ENCODE measurements around the gene LRRC45. TPM values are rescaled to one million over a fixed set of nuclear protein-coding genes. Genes with fewer than 3 reads are reported as not detected.

Gene LRRC45
- total and polyA plus RNA-seq, 2 experiments from 2014 or later: 16.1 to 40.7 TPM

- TF ChIP-seq, protein P1, sequence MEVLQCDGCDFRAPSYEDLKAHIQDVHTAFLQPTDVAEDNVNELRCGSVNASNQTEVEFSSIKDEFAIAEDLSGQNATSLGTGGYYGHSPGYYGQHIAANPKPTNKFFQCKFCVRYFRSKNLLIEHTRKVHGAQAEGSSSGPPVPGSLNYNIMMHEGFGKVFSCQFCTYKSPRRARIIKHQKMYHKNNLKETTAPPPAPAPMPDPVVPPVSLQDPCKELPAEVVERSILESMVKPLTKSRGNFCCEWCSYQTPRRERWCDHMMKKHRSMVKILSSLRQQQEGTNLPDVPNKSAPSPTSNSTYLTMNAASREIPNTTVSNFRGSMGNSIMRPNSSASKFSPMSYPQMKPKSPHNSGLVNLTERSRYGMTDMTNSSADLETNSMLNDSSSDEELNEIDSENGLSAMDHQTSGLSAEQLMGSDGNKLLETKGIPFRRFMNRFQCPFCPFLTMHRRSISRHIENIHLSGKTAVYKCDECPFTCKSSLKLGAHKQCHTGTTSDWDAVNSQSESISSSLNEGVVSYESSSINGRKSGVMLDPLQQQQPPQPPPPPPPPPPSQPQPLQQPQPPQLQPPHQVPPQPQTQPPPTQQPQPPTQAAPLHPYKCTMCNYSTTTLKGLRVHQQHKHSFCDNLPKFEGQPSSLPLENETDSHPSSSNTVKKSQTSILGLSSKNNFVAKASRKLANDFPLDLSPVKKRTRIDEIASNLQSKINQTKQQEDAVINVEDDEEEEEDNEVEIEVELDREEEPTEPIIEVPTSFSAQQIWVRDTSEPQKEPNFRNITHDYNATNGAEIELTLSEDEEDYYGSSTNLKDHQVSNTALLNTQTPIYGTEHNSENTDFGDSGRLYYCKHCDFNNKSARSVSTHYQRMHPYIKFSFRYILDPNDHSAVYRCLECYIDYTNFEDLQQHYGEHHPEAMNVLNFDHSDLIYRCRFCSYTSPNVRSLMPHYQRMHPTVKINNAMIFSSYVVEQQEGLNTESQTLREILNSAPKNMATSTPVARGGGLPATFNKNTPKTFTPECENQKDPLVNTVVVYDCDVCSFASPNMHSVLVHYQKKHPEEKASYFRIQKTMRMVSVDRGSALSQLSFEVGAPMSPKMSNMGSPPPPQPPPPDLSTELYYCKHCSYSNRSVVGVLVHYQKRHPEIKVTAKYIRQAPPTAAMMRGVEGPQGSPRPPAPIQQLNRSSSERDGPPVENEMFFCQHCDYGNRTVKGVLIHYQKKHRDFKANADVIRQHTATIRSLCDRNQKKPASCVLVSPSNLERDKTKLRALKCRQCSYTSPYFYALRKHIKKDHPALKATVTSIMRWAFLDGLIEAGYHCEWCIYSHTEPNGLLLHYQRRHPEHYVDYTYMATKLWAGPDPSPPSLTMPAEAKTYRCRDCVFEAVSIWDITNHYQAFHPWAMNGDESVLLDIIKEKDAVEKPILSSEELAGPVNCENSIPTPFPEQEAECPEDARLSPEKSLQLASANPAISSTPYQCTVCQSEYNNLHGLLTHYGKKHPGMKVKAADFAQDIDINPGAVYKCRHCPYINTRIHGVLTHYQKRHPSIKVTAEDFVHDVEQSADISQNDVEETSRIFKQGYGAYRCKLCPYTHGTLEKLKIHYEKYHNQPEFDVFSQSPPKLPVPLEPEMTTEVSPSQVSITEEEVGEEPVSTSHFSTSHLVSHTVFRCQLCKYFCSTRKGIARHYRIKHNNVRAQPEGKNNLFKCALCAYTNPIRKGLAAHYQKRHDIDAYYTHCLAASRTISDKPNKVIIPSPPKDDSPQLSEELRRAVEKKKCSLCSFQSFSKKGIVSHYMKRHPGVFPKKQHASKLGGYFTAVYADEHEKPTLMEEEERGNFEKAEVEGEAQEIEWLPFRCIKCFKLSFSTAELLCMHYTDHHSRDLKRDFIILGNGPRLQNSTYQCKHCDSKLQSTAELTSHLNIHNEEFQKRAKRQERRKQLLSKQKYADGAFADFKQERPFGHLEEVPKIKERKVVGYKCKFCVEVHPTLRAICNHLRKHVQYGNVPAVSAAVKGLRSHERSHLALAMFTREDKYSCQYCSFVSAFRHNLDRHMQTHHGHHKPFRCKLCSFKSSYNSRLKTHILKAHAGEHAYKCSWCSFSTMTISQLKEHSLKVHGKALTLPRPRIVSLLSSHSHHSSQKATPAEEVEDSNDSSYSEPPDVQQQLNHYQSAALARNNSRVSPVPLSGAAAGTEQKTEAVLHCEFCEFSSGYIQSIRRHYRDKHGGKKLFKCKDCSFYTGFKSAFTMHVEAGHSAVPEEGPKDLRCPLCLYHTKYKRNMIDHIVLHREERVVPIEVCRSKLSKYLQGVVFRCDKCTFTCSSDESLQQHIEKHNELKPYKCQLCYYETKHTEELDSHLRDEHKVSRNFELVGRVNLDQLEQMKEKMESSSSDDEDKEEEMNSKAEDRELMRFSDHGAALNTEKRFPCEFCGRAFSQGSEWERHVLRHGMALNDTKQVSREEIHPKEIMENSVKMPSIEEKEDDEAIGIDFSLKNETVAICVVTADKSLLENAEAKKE (CRISPR knock-in tag; IDR thresholded peaks at IDR 0.05): no peak
- TF ChIP-seq ZNF331 (CRISPR knock-in tag; IDR thresholded peaks at IDR 0.05; ENCODE audit: low read depth) (no peak), POLR2AphosphoS5 (IDR thresholded peaks at IDR 0.05; ENCODE audit: low read depth) (no peak), NANOG (IDR thresholded peaks at IDR 0.05; ENCODE audit: borderline replicate concordance) (no peak), EZH2phosphoT487 (IDR thresholded peaks at IDR 0.05; ENCODE audit: unreplicated experiment) (no peak), CTCF (conservative IDR thresholded peaks at IDR 0.05; ENCODE audit: low read depth in 2 of 2) (no peak), CREB1 (CRISPR knock-in tag; IDR thresholded peaks at IDR 0.05; ENCODE audit: low read depth) (no peak), ZNF114 (CRISPR knock-in tag; IDR thresholded peaks at IDR 0.05) (no peak), JUNB (IDR thresholded peaks at IDR 0.05; ENCODE audit: unreplicated experiment) (no peak), STAT1 (IDR thresholded peaks at IDR 0.05; ENCODE audit: unreplicated experiment) (no peak)
- TF ChIP-seq, protein P2, sequence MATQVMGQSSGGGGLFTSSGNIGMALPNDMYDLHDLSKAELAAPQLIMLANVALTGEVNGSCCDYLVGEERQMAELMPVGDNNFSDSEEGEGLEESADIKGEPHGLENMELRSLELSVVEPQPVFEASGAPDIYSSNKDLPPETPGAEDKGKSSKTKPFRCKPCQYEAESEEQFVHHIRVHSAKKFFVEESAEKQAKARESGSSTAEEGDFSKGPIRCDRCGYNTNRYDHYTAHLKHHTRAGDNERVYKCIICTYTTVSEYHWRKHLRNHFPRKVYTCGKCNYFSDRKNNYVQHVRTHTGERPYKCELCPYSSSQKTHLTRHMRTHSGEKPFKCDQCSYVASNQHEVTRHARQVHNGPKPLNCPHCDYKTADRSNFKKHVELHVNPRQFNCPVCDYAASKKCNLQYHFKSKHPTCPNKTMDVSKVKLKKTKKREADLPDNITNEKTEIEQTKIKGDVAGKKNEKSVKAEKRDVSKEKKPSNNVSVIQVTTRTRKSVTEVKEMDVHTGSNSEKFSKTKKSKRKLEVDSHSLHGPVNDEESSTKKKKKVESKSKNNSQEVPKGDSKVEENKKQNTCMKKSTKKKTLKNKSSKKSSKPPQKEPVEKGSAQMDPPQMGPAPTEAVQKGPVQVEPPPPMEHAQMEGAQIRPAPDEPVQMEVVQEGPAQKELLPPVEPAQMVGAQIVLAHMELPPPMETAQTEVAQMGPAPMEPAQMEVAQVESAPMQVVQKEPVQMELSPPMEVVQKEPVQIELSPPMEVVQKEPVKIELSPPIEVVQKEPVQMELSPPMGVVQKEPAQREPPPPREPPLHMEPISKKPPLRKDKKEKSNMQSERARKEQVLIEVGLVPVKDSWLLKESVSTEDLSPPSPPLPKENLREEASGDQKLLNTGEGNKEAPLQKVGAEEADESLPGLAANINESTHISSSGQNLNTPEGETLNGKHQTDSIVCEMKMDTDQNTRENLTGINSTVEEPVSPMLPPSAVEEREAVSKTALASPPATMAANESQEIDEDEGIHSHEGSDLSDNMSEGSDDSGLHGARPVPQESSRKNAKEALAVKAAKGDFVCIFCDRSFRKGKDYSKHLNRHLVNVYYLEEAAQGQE (IDR thresholded peaks at IDR 0.05; ENCODE audit: unreplicated experiment): no peak
- H3K9me2 ChIP-seq (ENCODE audit: insufficient read depth): no peaks in the 10 kb centered on the region
- H3K4me2 ChIP-seq: peak overlapping the region; percentile 89
- Mint-ChIP-seq H3K36me3 (ENCODE audit: low read depth) (peaks cover 18% of the 10 kb centered on the region), H3K4me1 (no peaks in the 10 kb centered on the region; the same call in 2 of the 3 replicates), H3K9me3 (no peaks in the 10 kb centered on the region), H3K4me3 (peak overlapping the region; percentile 86), H3K27ac (no peak overlapping the region), H3K27me3 (ENCODE audit: insufficient read depth, low read depth, poor library complexity) (peaks cover 13% of the 10 kb centered on the region)
- no peak overlapping the region for H3K27ac ChIP-seq (ENCODE audit: low read depth)
- peaks cover 9% of the 10 kb centered on the region; the same call in 1 of the 2 replicates for H3K79me2 ChIP-seq (replicated peaks; ENCODE audit: insufficient read depth)
- no peak overlapping the region for H2AFZ ChIP-seq
- peak overlapping the region; percentile 74 for H3K4me3 ChIP-seq
- DNase-seq (ENCODE audit: low spot score): no peak
- ATAC-seq: peak; percentile 41
- H3K36me3 ChIP-seq (ENCODE audit: insufficient read depth): peaks cover under 1% of the 10 kb centered on the region; the same call in 1 of the 2 replicates
- H3F3A ChIP-seq (replicated peaks; ENCODE audit: low read depth): 0 out of 2 replicates have a peak, but pooled peaks cover 6% of the 10 kb centered on the region
- no peaks in the 10 kb centered on the region for H3K4me1 ChIP-seq (ENCODE audit: insufficient read depth)
- H3K27me3 ChIP-seq (ENCODE audit: insufficient read depth): no peaks in the 10 kb centered on the region
- H4K20me1 ChIP-seq (replicated peaks; ENCODE audit: insufficient read depth): peaks cover 8% of the 10 kb centered on the region; the same call in 1 of the 2 replicates
These were observed 27.9 kb downstream of the LRRC45 start for GRCh38 chr17:82050761-82051641.
